Measurements from ENCODE around the gene CR1.
"Not testable (repeated sequence)": the region's sequence is repeated elsewhere in the genome, so short reads cannot be mapped to it uniquely, and the experiment has no call there.

GRCh38 chr1:207634293-207634692 lies 138.3 kb downstream of the CR1 start:
- TF ChIP-seq POLR2A (IDR thresholded peaks at IDR 0.05; ENCODE audit: low read length); GATA1 (IDR thresholded peaks at IDR 0.05; ENCODE audit: low read depth, low read length): not testable (repeated sequence)
